ENCODE measurements around the gene E2F3. TPM values are rescaled to one million over a fixed set of nuclear protein-coding genes. Genes with fewer than 3 reads are reported as not detected.

E2F3 gene
- total RNA-seq, 4 donors from 2014 or later: 9.4 to 15.8 (median 11.9) TPM

- TF ChIP-seq, protein P1, sequence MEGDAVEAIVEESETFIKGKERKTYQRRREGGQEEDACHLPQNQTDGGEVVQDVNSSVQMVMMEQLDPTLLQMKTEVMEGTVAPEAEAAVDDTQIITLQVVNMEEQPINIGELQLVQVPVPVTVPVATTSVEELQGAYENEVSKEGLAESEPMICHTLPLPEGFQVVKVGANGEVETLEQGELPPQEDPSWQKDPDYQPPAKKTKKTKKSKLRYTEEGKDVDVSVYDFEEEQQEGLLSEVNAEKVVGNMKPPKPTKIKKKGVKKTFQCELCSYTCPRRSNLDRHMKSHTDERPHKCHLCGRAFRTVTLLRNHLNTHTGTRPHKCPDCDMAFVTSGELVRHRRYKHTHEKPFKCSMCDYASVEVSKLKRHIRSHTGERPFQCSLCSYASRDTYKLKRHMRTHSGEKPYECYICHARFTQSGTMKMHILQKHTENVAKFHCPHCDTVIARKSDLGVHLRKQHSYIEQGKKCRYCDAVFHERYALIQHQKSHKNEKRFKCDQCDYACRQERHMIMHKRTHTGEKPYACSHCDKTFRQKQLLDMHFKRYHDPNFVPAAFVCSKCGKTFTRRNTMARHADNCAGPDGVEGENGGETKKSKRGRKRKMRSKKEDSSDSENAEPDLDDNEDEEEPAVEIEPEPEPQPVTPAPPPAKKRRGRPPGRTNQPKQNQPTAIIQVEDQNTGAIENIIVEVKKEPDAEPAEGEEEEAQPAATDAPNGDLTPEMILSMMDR (IDR thresholded peaks at IDR 0.05; ENCODE audit: low read depth): no peak
These were observed 40.2 kb downstream of the E2F3 start for GRCh38 chr6:20441921-20442320.

- TF ChIP-seq, protein P1 (IDR thresholded peaks at IDR 0.05; ENCODE audit: low read depth): no peak
These were observed 43.1 kb downstream of the E2F3 start for GRCh38 chr6:20444786-20445271.

DNA sequence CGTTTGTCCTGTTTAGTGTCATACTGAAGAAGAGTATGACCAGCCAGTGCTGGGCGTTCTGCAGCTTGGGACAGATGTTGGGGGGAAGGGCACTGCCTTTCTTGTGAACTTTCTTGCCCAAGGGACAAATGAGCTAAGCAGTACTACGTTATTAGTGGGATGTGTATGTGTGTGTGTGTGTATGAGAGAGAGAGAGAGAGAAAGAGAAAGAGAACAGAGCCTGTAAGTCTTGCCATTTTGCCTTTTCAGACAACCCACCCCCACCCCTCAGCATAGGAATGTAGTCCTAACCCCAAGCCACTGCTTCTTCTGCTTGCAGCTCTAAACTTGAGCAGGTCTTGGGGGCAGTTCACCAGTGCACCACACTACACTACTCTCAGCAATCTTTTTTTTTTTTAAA is 45.5 kb downstream of the E2F3 start:
- TF ChIP-seq, protein P1 (IDR thresholded peaks at IDR 0.05; ENCODE audit: low read depth): no peak

DNA sequence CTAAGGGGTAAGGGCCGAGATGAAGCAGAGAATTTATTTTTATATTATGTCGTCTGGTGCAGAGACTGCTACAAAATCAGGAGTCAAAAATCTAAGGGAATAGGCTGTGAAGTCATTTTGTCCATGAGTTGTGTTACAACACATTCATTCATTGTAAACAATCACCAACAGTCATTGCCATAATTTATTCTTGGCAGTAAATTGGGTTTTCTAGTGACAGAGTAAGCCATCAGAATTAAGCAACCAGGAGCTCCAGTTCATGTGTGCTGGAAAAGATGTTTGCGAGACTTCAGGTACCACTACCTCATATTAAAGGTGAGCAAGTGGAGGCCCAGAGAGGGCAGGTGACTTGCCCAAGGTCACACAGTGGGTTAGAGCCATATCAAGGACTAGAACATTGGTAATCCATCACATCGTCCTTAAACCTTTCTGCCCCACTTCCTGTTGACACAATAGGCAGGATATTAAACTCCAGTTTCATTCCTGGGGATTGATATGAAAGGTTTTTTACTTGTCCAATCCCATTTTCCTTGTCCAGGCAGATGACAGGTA is 46.0 kb downstream of the E2F3 start:
- TF ChIP-seq, protein P1 (IDR thresholded peaks at IDR 0.05; ENCODE audit: low read depth): no peak

DNA sequence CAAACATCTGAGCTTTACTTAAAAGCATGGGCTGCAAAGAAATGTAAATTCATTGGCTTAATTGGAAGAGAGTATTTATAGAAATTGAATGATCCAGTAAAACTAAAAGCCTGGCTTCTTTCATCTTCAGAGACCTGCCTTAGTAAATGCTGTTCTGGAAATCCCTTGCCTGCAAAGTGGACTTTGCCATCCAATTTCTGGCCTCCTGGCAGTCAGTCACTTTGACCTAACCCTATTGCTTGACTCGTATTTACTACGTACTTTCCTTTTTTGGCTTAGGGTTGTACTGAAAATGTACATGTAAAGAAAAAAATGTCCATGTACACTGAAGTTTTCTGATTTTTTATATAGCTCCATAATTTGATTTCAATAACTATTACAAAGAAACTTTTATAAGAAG is 47.1 kb downstream of the E2F3 start:
- TF ChIP-seq, protein P1 (IDR thresholded peaks at IDR 0.05; ENCODE audit: low read depth): no peak

GRCh38 chr6:20454204-20454824 is 52.6 kb downstream of the E2F3 start:
- TF ChIP-seq, protein P1 (IDR thresholded peaks at IDR 0.05; ENCODE audit: low read depth): no peak

DNA sequence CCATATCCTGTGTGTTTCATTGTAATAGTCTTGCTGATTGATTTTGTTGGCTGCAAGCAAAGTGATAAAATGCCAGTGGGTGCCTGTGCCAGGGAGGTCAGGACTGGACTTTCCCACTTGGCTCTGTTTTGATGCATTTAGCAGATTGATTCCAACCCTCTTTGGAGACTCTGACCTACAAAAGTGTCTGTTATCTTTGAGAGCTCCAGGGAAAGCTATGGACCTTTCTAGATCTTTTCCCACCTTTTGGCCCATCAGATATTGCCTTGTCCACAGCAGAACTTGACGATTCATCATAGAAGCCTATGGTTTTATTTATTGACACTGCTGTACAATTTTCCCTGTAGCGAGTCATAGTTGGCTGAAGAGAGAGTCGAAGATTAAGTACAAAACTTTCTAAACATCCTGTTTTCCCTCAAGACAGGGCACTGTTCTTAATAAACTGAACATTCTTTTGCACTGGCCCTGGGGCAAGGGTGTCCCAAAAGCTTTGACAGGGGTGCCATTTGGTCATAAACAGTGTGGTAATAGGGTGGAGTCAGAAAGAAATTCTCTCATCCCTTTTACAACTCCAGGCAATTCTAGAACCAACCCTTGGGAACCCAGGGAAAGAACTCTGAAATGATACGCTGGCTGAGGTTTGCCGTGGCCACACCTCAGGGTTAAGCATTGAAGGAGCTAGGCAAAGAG is 53.7 kb downstream of the E2F3 start:
- TF ChIP-seq, protein P1 (IDR thresholded peaks at IDR 0.05; ENCODE audit: low read depth): no peak

All from subcutaneous adipose tissue (tissue), 4 donors.